ENCODE data around the gene SEMA6A. TPM values are rescaled to one million over a fixed set of nuclear protein-coding genes. Genes with fewer than 3 reads are reported as not detected.
"Not testable (repeated sequence)": the region's sequence is repeated elsewhere in the genome, so short reads cannot be mapped to it uniquely, and the experiment has no call there.

Gene SEMA6A
- total and polyA plus RNA-seq, 5 experiments from 2014 or later: 0.18 to 0.69 (median 0.22) TPM; not detected in 2

DNA sequence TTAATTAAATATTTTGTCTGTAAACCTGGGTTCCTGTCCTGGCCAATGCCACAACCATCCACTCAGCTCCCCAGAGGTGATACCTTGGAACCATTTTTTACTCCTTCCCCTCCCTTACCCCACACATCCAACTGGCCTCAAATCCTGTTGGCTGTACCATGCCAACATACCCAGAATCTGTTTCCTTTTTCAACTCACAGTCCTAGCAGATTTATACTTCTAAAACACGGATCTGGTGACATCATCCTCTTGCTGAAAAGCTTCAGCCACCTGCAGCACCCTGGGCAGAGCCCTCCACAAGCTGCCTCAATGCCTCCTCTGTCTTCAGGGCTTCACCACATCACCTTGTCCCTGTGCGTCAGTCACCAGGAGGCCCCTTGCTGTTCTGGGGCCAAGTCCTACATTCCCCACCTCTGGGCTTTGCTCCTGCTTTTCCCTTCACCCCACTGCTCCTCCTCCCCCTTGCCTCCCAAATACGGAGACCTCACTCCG lies 14.9 kb downstream of the SEMA6A start:
- Mint-ChIP-seq H3K27ac (peak overlapping the region in 1 of 10 donors; percentile 35), H3K4me1 (peaks cover 0 to 7% (median 0%) of the 10 kb centered on the region in 4 donors), H3K4me3 (no peak overlapping the region), H3K9me3 (no peaks in the 10 kb centered on the region), H3K27me3 (peaks cover 0 to 2% (median 0%) of the 10 kb centered on the region in 5 donors), H3K36me3 (peaks cover 0 to 3% (median 0%) of the 10 kb centered on the region in 3 donors)
- DNase-seq (no peak), ATAC-seq (no peak)
- POLR2A ChIA-PET: no interaction called here

DNA sequence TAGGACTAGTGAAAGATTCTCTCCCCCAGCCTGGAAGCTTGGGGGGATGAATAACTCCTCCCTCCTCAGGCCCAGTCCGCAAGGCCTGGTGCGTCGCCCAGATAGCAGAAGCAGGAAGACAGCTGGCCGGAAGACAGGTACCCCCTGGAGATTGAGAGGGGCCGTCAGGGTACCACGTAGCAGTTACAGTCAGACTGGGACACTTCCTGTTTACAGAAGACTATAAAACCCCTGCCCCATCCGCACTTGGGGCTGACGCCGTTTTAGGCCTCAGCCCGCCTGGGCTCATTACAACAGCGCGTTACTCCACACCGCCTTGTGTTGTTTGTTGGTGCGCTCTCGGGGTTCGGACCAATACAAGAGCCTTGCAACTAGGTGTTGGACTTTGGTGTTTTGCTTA lies 15.4 kb downstream of the SEMA6A start:
- Mint-ChIP-seq H3K27me3 (peaks cover 0 to 2% (median 0%) of the 10 kb centered on the region in 5 donors), H3K4me1 (peaks cover 0 to 7% (median 0%) of the 10 kb centered on the region in 4 donors), H3K27ac (no peak overlapping the region), H3K9me3 (no peaks in the 10 kb centered on the region), H3K4me3 (no peak overlapping the region), H3K36me3 (peaks cover 0 to 3% (median 0%) of the 10 kb centered on the region in 3 donors)
- ATAC-seq (no peak), DNase-seq (no peak)
- POLR2A ChIA-PET: no interaction called here

DNA sequence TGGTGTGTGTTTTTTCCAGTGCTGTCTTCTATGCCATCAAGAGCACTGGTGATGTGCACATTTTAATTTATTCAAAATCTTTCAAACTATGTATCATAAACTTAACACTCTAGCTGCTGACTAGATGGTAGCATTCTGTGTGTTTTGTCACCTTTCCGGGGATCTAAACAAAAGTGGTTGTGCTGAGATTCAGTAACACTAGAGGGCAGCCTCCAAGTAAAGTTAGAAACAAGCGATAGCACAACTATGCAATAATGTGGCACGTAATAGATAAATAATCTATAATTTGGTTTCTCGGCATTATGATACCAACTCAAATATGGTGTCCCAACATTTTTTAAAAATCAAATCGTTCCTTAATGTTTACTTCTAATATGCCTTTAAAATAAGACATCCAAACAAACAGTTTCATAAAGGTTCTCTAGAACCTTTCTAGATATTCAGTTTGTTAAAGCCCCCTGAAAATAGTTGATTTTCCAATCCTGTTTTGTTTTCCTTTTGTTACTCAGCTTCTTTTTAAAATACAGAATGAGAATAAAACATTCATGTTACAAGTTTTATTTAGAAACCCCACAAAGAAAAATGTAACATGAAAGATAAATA lies 16.9 kb downstream of the SEMA6A start:
- Mint-ChIP-seq H3K36me3 (peaks cover 0 to 3% (median 0%) of the 10 kb centered on the region in 3 donors), H3K27me3 (peaks cover 0 to 2% (median 0%) of the 10 kb centered on the region in 5 donors), H3K4me1 (peaks cover 0 to 7% (median 0%) of the 10 kb centered on the region in 4 donors), H3K27ac (no peak overlapping the region), H3K4me3 (no peak overlapping the region), H3K9me3 (no peaks in the 10 kb centered on the region)
- no peak for ATAC-seq
- POLR2A ChIA-PET: no interaction called here
- no peak for DNase-seq

- no peak overlapping the region for H3K27ac Mint-ChIP-seq
- ATAC-seq (no peak), DNase-seq (no peak)
- no peaks in the 10 kb centered on the region for H3K9me3 Mint-ChIP-seq
- POLR2A ChIA-PET: no interaction called here
- no peaks in the 10 kb centered on the region for H3K36me3 Mint-ChIP-seq
- H3K4me3 Mint-ChIP-seq: no peak overlapping the region
- no peaks in the 10 kb centered on the region for H3K4me1 Mint-ChIP-seq
- no peaks in the 10 kb centered on the region for H3K27me3 Mint-ChIP-seq
These were observed 19.9 kb downstream of the SEMA6A start for GRCh38 chr5:116554764-116555163.

DNA sequence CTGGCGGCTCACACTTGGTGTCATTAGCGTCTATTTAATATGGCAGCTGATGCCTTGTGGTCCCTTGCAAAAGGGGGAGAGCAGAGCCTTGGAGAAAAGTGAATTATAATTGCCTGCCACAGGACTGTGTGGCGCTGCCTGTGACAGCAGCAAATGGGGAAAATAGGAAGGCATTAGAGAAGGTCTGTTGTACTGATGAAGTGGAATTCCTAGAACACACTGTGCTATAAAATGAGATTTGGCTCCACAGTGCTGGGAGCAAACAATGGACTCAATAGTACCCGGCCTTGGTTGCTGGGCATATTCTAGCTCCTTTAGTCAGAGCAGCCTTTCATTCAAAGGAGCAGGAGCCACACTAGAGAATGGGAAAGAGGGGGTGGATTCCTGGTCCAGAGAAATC lies 21.3 kb downstream of the SEMA6A start:
- no peaks in the 10 kb centered on the region for H3K27me3 Mint-ChIP-seq
- DNase-seq: no peak
- POLR2A ChIA-PET: no interaction called here
- peaks cover 0 to under 1% (median 0%) of the 10 kb centered on the region in 3 donors for H3K36me3 Mint-ChIP-seq
- no peak overlapping the region for H3K4me3 Mint-ChIP-seq
- no peak for ATAC-seq
- no peaks in the 10 kb centered on the region for H3K4me1 Mint-ChIP-seq
- H3K9me3 Mint-ChIP-seq: peaks cover 0 to 1% (median 0%) of the 10 kb centered on the region in 9 donors
- no peak overlapping the region for H3K27ac Mint-ChIP-seq

GRCh38 chr5:116550082-116550481 lies 24.5 kb downstream of the SEMA6A start:
- DNase-seq (no peak), ATAC-seq (no peak)
- H3K27me3 Mint-ChIP-seq: peaks cover 0 to 4% (median 0%) of the 10 kb centered on the region in 5 donors
- no peak overlapping the region for H3K27ac Mint-ChIP-seq
- H3K4me1 Mint-ChIP-seq: no peaks in the 10 kb centered on the region
- no peak overlapping the region for H3K4me3 Mint-ChIP-seq
- POLR2A ChIA-PET: no interaction called here
- H3K9me3 Mint-ChIP-seq: peaks cover 0 to 27% (median 7%) of the 10 kb centered on the region in 9 donors
- peaks cover 0 to 5% (median 4%) of the 10 kb centered on the region in 3 donors for H3K36me3 Mint-ChIP-seq

GRCh38 chr5:116546743-116547124 lies 27.9 kb downstream of the SEMA6A start:
- no peak for ATAC-seq
- Mint-ChIP-seq H3K4me3 (no peak overlapping the region), H3K36me3 (peaks cover 0 to 10% (median 9%) of the 10 kb centered on the region in 3 donors), H3K27me3 (peaks cover 0 to 4% (median 2%) of the 10 kb centered on the region in 5 donors), H3K9me3 (peaks cover 0 to 46% (median 20%) of the 10 kb centered on the region in 9 donors), H3K4me1 (no peaks in the 10 kb centered on the region), H3K27ac (no peak overlapping the region)
- DNase-seq: no peak
- POLR2A ChIA-PET: no interaction called here

DNA sequence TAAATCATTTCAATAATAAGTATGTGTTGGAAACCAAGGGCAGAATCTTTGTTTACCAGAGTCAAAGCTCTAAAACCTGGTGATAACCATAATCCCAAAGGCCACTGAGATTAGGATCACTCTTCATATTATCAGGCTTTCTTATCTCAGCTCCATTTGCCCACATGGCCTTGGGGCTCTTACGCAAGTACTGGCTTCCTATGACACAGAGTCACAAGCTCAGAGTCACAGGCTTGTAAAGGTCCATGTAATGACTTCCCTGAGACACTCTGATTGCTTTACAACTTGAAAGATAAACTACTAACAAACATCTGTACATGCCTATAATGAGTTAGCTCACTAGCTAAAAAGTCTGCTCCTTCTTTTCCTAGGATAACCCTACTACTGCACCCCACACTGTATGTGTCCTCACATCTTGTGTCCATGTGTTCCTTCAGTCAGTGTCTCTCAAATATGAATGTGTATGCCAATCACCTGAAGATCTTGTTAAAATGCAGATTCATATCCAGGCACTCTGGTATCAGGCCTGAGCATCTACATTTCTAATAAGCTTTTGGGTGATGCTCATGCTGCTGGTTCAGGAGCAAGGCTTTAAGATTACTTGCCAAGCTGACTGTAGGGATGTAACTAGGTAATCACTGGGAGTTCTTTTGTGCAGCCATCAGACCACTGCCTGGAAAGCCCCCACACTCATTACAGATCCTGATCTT lies 28.4 kb downstream of the SEMA6A start:
- H3K4me3 Mint-ChIP-seq: no peak overlapping the region
- peaks cover 0 to 46% (median 20%) of the 10 kb centered on the region in 9 donors for H3K9me3 Mint-ChIP-seq
- POLR2A ChIA-PET: no interaction called here
- peaks cover 0 to 4% (median 2%) of the 10 kb centered on the region in 5 donors for H3K27me3 Mint-ChIP-seq
- ATAC-seq (no peak), DNase-seq (no peak)
- H3K4me1 Mint-ChIP-seq: no peaks in the 10 kb centered on the region
- H3K27ac Mint-ChIP-seq: no peak overlapping the region
- peaks cover 0 to 10% (median 9%) of the 10 kb centered on the region in 3 donors for H3K36me3 Mint-ChIP-seq

GRCh38 chr5:116545465-116545864 lies 29.2 kb downstream of the SEMA6A start:
- H3K4me1 Mint-ChIP-seq, H3K36me3 Mint-ChIP-seq, POLR2A ChIA-PET, ATAC-seq, H3K4me3 Mint-ChIP-seq, H3K27ac Mint-ChIP-seq, H3K27me3 Mint-ChIP-seq, DNase-seq: not testable (repeated sequence)
- peaks cover 0 to 46% (median 20%) of the 10 kb centered on the region in 9 donors for H3K9me3 Mint-ChIP-seq

- Mint-ChIP-seq H3K36me3 (peaks cover 0 to 10% (median 9%) of the 10 kb centered on the region in 3 donors), H3K27me3 (peaks cover 0 to 6% (median 3%) of the 10 kb centered on the region in 5 donors), H3K4me1 (no peaks in the 10 kb centered on the region), H3K27ac (no peak overlapping the region), H3K9me3 (peaks cover 0 to 46% (median 20%) of the 10 kb centered on the region in 9 donors), H3K4me3 (peak overlapping the region in 1 of 10 donors; percentile 24)
- ATAC-seq (no peak), DNase-seq (no peak)
- POLR2A ChIA-PET: no interaction called here
These were observed 29.9 kb downstream of the SEMA6A start for GRCh38 chr5:116544531-116545241.

DNA sequence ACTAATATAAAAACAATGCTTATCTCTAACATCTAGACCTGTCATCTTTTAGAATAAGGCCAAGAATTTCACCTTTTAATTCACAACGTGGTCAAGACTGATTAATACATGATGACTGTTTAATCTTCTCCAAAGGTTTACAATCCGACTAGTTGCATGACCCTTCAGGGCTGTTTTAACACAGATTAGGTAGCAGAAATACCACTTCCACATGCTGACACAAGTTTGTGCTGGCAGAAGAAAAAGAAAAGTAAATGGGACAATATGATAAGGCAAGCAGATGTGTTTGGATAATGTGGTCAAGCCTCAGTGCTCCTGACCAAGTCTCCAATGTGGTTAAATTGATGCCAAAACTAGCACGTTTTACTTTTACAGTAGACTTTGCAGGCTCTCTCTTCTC lies 31.1 kb downstream of the SEMA6A start:
- no peaks in the 10 kb centered on the region for H3K4me1 Mint-ChIP-seq
- H3K27ac Mint-ChIP-seq: no peak overlapping the region
- H3K9me3 Mint-ChIP-seq: peaks cover 0 to 46% (median 20%) of the 10 kb centered on the region in 9 donors
- no peak for ATAC-seq
- no peak for DNase-seq
- no peak overlapping the region for H3K4me3 Mint-ChIP-seq
- H3K36me3 Mint-ChIP-seq: peaks cover 0 to 10% (median 9%) of the 10 kb centered on the region in 3 donors
- H3K27me3 Mint-ChIP-seq: peaks cover 0 to 6% (median 3%) of the 10 kb centered on the region in 5 donors
- POLR2A ChIA-PET: no interaction called here

- DNase-seq (no peak), ATAC-seq (no peak)
- POLR2A ChIA-PET: no interaction called here
- peaks cover 0 to 6% (median 0%) of the 10 kb centered on the region in 5 donors for H3K27me3 Mint-ChIP-seq
- H3K27ac Mint-ChIP-seq: no peak overlapping the region
- no peak overlapping the region for H3K4me3 Mint-ChIP-seq
- peaks cover 0 to 9% (median 5%) of the 10 kb centered on the region in 3 donors for H3K36me3 Mint-ChIP-seq
- no peaks in the 10 kb centered on the region for H3K4me1 Mint-ChIP-seq
- peaks cover 0 to 43% (median 20%) of the 10 kb centered on the region in 9 donors for H3K9me3 Mint-ChIP-seq
These were observed 32.0 kb downstream of the SEMA6A start for GRCh38 chr5:116542619-116543018.

GRCh38 chr5:116539222-116539621 lies 35.4 kb downstream of the SEMA6A start:
- ATAC-seq (no peak), DNase-seq (no peak)
- POLR2A ChIA-PET: no interaction called here
- no peaks in the 10 kb centered on the region for H3K4me1 Mint-ChIP-seq
- no peak overlapping the region for H3K27ac Mint-ChIP-seq
- peaks cover 0 to 6% (median 0%) of the 10 kb centered on the region in 5 donors for H3K27me3 Mint-ChIP-seq
- peaks cover 0 to 12% (median 2%) of the 10 kb centered on the region in 9 donors for H3K9me3 Mint-ChIP-seq
- H3K36me3 Mint-ChIP-seq: peaks cover 0 to 3% (median 0%) of the 10 kb centered on the region in 3 donors
- H3K4me3 Mint-ChIP-seq: no peak overlapping the region
